ENCODE results near the gene SPECC1. TPM values are rescaled to one million over a fixed set of nuclear protein-coding genes. Genes with fewer than 3 reads are reported as not detected.

Gene SPECC1
- total RNA-seq, 3 donors from 2014 or later = 36.4 to 59.0 (median 51.8) TPM

DNA sequence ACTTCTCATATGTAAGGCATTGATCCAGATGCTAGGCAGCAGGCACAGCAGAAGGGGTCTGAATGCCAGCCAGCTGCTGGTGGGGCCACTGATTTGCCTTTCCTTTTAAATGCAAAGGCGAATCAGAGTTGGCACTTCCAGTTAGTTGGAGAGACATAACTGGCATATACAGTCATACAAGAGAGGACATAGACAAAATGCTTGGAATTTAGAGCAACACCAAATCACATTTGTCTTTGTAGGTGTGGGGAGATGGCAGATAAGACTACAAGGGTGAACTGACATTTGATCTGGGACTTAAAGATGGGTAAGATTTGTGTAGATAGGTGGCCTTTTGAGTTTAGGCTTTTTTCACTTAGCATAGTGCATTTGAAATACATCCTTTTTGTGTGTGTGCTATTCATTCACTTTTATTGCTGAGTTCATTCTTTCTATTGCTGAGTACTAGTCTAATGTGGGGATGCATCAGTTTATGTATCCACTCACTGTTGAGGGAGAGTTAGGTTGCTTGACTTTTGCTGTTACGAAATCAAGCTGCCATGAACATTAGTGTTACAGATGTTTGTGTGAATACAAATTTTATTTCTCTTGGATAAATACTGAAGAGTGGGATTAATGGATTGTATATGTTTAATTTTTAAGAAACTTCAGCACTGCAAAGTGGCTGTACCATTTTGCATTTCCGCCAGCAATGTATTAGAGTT lies 74.1 kb downstream of the SPECC1 start:
- H3K27ac ChIP-seq = no peak overlapping the region
- no peak overlapping the region for H3K4me3 ChIP-seq
- intact Hi-C loops (cut with DNase I; ENCODE audit: low total_unique reads) = no loop called here
- no peak for TF ChIP-seq POLR2AphosphoS5 (IDR thresholded peaks at IDR 0.05)
- no peaks in the 10 kb centered on the region for H3K27me3 ChIP-seq
- H3K4me1 ChIP-seq = no peaks in the 10 kb centered on the region
- H3K9me3 ChIP-seq = no peaks in the 10 kb centered on the region
- H3K36me3 ChIP-seq = no peaks in the 10 kb centered on the region
- DNase-seq (ENCODE audit: low spot score in 2 of 2) = no peak

GRCh38 chr17:20084621-20085282 lies 75.6 kb downstream of the SPECC1 start:
- no peaks in the 10 kb centered on the region for H3K9me3 ChIP-seq
- peak overlapping the region in 1 of 2 donors; percentile 68 for H3K27ac ChIP-seq
- no peak for DNase-seq (ENCODE audit: low spot score in 2 of 2)
- no peaks in the 10 kb centered on the region for H3K36me3 ChIP-seq
- intact Hi-C loops (cut with DNase I; ENCODE audit: low total_unique reads) = no loop called here
- H3K27me3 ChIP-seq = no peaks in the 10 kb centered on the region
- H3K4me1 ChIP-seq = no peaks in the 10 kb centered on the region
- no peak for TF ChIP-seq POLR2AphosphoS5 (IDR thresholded peaks at IDR 0.05)
- TF ChIP-seq, protein P1, sequence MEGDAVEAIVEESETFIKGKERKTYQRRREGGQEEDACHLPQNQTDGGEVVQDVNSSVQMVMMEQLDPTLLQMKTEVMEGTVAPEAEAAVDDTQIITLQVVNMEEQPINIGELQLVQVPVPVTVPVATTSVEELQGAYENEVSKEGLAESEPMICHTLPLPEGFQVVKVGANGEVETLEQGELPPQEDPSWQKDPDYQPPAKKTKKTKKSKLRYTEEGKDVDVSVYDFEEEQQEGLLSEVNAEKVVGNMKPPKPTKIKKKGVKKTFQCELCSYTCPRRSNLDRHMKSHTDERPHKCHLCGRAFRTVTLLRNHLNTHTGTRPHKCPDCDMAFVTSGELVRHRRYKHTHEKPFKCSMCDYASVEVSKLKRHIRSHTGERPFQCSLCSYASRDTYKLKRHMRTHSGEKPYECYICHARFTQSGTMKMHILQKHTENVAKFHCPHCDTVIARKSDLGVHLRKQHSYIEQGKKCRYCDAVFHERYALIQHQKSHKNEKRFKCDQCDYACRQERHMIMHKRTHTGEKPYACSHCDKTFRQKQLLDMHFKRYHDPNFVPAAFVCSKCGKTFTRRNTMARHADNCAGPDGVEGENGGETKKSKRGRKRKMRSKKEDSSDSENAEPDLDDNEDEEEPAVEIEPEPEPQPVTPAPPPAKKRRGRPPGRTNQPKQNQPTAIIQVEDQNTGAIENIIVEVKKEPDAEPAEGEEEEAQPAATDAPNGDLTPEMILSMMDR (IDR thresholded peaks at IDR 0.05) = no peak
- no peak for TF ChIP-seq POLR2A (IDR thresholded peaks at IDR 0.05)
- no peak overlapping the region for H3K4me3 ChIP-seq

DNA sequence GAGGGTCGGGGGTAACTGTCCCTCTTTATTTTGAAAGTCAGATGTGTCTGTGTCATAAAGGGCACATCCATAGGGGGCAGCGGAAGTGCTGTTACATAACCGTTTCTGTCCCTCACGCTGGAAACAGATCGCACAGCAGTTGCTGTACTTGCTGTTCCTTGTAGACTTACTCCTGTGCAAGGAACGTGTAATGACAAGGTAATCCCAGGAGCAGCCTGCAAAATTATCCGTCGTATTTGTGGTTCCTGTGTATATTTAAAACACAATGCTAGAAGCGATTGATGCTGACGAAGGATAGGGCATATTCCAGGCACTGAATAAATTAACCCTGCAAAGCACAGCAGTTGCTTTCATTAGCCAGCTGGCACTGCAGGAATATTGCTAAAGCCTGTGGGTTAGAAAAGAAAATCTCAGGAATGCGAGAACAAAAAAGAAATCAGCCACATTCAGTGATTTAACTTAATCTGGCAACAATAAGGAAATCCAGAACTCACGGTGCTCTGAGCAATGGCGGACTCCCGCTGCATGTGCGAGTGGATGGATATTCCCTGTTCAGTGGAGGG lies 76.2 kb downstream of the SPECC1 start:
- Histone ChIP-seq H3K36me3 (no peaks in the 10 kb centered on the region), H3K27me3 (no peaks in the 10 kb centered on the region), H3K9me3 (no peaks in the 10 kb centered on the region), H3K27ac (peak overlapping the region in 1 of 2 donors; percentile 68), H3K4me1 (no peaks in the 10 kb centered on the region), H3K4me3 (no peak overlapping the region)
- TF ChIP-seq POLR2A (IDR thresholded peaks at IDR 0.05) = no peak
- no peak for TF ChIP-seq POLR2AphosphoS5 (IDR thresholded peaks at IDR 0.05)
- TF ChIP-seq, protein P1 (IDR thresholded peaks at IDR 0.05) = no peak
- DNase-seq (ENCODE audit: low spot score in 2 of 2) = no peak
- intact Hi-C loops (cut with DNase I; ENCODE audit: low total_unique reads) = no loop called here

DNA sequence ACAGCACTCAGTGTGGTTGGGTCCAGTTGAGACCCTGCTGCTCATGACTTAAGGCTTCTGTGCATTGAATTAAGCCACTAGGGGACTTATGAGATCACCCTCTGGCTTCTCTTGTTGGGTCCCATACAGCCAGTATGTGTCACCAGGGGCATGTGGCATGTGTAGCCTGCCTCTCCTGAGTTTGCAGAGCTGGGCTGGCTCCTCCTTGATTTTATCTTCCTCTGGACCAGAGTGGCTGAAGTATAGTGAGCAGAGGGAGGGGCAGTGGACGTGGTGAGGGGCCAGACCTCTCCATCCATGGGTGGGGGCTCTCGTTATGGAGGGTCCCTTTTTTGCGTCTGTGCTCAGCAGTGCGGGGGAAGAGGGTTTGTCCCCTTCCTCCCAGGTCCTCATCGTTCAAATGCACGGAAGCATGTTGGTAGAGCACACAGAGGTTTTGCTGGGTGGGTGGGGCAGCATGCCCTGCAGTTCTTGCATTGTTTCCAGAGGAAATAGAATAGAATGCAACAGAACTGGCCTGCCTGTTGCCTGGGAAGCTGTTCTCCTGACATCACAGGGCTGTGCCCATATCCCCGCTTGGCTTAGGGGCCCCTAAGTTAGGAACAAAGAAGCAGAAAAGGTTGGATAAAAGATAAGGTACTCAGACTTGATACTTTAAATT lies 77.4 kb downstream of the SPECC1 start:
- Histone ChIP-seq H3K4me3 (no peak overlapping the region), H3K36me3 (no peaks in the 10 kb centered on the region), H3K27me3 (no peaks in the 10 kb centered on the region), H3K4me1 (no peaks in the 10 kb centered on the region), H3K9me3 (no peaks in the 10 kb centered on the region), H3K27ac (peak overlapping the region in 1 of 2 donors; percentile 52)
- intact Hi-C loops (cut with DNase I; ENCODE audit: low total_unique reads) = no loop called here
- no peak for TF ChIP-seq POLR2A (IDR thresholded peaks at IDR 0.05)
- TF ChIP-seq, protein P1 (IDR thresholded peaks at IDR 0.05) = no peak
- no peak for TF ChIP-seq POLR2AphosphoS5 (IDR thresholded peaks at IDR 0.05)
- no peak for DNase-seq (ENCODE audit: low spot score in 2 of 2)

DNA sequence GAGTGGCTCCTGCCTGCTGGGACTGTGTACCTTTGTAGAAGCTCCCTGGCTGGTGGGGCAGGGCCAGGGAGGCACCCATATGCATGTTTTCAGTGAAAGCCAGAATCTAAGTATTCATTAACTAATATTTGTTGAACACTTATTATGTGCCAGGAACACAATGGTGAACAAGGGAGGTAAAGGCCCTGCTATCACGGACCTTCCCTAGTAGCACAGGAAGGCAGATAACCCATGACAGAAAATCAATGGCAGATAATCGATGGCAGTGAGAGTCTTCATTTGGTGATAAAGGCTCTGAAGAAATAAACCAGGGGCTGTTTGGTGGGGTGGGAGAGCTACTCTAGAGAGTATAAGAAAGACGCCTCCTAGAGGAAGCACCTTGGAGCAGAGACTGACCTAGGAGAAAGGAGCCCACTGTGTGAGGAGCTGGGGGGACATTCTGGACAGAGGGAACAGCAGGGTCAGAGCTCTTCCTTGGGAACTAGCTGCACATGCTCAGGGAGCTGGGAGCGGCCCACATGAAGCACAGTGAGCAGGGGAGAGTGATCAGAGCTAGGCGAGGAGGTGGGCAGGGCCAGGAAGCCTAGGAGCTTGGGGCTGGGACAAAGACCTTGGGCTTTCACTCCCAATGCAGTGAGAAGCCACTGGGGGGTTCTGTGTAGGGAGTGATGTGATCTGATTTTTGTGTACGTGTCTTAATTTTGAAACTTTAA lies 78.5 kb downstream of the SPECC1 start:
- no peaks in the 10 kb centered on the region for H3K4me1 ChIP-seq
- no peak overlapping the region for H3K4me3 ChIP-seq
- H3K9me3 ChIP-seq = no peaks in the 10 kb centered on the region
- H3K27ac ChIP-seq = peak overlapping the region in 1 of 2 donors; percentile 3
- H3K27me3 ChIP-seq = no peaks in the 10 kb centered on the region
- DNase-seq (ENCODE audit: low spot score in 2 of 2) = no peak
- no peaks in the 10 kb centered on the region for H3K36me3 ChIP-seq
- TF ChIP-seq, protein P1 (IDR thresholded peaks at IDR 0.05) = no peak
- TF ChIP-seq POLR2AphosphoS5 (IDR thresholded peaks at IDR 0.05) = no peak
- no peak for TF ChIP-seq POLR2A (IDR thresholded peaks at IDR 0.05)
- intact Hi-C loops (cut with DNase I; ENCODE audit: low total_unique reads) = no loop called here

All from breast epithelium (tissue), 4 donors.